ENCODE data around the gene RETREG1.
A peak's percentile ranks its signal among the peaks of the same experiment; 100 is the strongest.

RETREG1 gene

GRCh38 chr5:16602182-16602581 lies 14.6 kb downstream of the RETREG1 start:
- CTCF ChIA-PET: interaction anchor here (0.6 kb wide), 1 partner anchor 10 kb away, joined by 4 read pairs; no protein-coding TSS in a partner anchor
- TF ChIP-seq ZNF23 (tag by site-specific recombination; IDR thresholded peaks at IDR 0.05; ENCODE audit: borderline replicate concordance) (no peak), ZNF19 (tag by site-specific recombination; IDR thresholded peaks at IDR 0.05; ENCODE audit: low read depth) (no peak), HOXA7 (CRISPR knock-in tag; IDR thresholded peaks at IDR 0.05; ENCODE audit: borderline replicate concordance) (no peak), ZBTB21 (tag by site-specific recombination; IDR thresholded peaks at IDR 0.05) (no peak), ZNF48 (tag by site-specific recombination; IDR thresholded peaks at IDR 0.05) (no peak), YY1 (tag by site-specific recombination; IDR thresholded peaks at IDR 0.05) (no peak), ZNF645 (tag by site-specific recombination; IDR thresholded peaks at IDR 0.05) (no peak), ZNF514 (tag by site-specific recombination; IDR thresholded peaks at IDR 0.05) (no peak), ZNF146 (tag by site-specific recombination; IDR thresholded peaks at IDR 0.05) (no peak), ZNF777 (tag by site-specific recombination; IDR thresholded peaks at IDR 0.05; ENCODE audit: borderline replicate concordance) (no peak), SCRT1 (tag by site-specific recombination; IDR thresholded peaks at IDR 0.05; ENCODE audit: borderline replicate concordance) (no peak), ZNF473 (tag by site-specific recombination; IDR thresholded peaks at IDR 0.05) (no peak), ZNF433 (tag by site-specific recombination; IDR thresholded peaks at IDR 0.05; ENCODE audit: low read depth) (no peak), ZBTB49 (tag by site-specific recombination; IDR thresholded peaks at IDR 0.05; ENCODE audit: low read depth) (no peak), REPIN1 (tag by site-specific recombination; IDR thresholded peaks at IDR 0.05; ENCODE audit: low read depth) (no peak), RBAK (tag by site-specific recombination; IDR thresholded peaks at IDR 0.05) (no peak), ZNF175 (tag by site-specific recombination; IDR thresholded peaks at IDR 0.05) (no peak), PATZ1 (tag by site-specific recombination; IDR thresholded peaks at IDR 0.05) (no peak)

GRCh38 chr5:16600946-16601345 lies 15.9 kb downstream of the RETREG1 start:
- H3K27ac ChIP-seq (ENCODE audit: extremely low read depth, low read depth, low read length): no peak overlapping the region
- ChIA-PET POLR2A (interaction anchor here (0.7 to 0.9 kb wide), 2 partner anchors 16 to 22 kb away, joined by 3 to 4 read pairs; partner anchors contain the start of gene RETREG1), CTCF (interaction anchor here (0.6 to 0.7 kb wide), 4 partner anchors 18 to 1258 kb away, joined by 3 to 6 read pairs (median 4); no protein-coding TSS in a partner anchor)
- peaks cover 0 to 4% of the 10 kb centered on the region in 2 experiments; a peak in 1 of 3 replicates for H3K36me3 ChIP-seq (ENCODE audit: control insufficient read depth in 2 of 2, insufficient read depth in 1 of 2, low read length in 2 of 2)
- H3K4me3 ChIP-seq (ENCODE audit: low read depth, low read length): no peak overlapping the region
- H3K4me1 ChIP-seq (ENCODE audit: control insufficient read depth, insufficient read depth, low read length): peaks cover 7% of the 10 kb centered on the region
- H3K9me3 ChIP-seq (ENCODE audit: control insufficient read depth, insufficient read depth, low read depth, low read length): no peaks in the 10 kb centered on the region
- TF ChIP-seq ZNF121 (tag by site-specific recombination; IDR thresholded peaks at IDR 0.05): 0 out of 2 replicates have a peak, but pooled peaks have one; percentile 31
- no peak for TF ChIP-seq ZNF529 (tag by site-specific recombination; IDR thresholded peaks at IDR 0.05; ENCODE audit: insufficient replicate concordance)
- TF ChIP-seq KLF16 (tag by site-specific recombination; IDR thresholded peaks at IDR 0.05): no peak

More at GRCh38 chr5:16602182-16602581, 14.6 kb downstream of the RETREG1 start:
- no peak overlapping the region for H3K4me3 ChIP-seq (ENCODE audit: low read depth, low read length)
- H3K9me3 ChIP-seq (ENCODE audit: control insufficient read depth, insufficient read depth, low read depth, low read length): no peaks in the 10 kb centered on the region
- H3K27ac ChIP-seq (ENCODE audit: extremely low read depth, low read depth, low read length): no peak overlapping the region
- peaks cover 2 to 4% of the 10 kb centered on the region in 2 experiments; a peak in 2 of 3 replicates for H3K36me3 ChIP-seq (ENCODE audit: control insufficient read depth in 2 of 2, insufficient read depth in 1 of 2, low read length in 2 of 2)
- peaks cover 7% of the 10 kb centered on the region for H3K4me1 ChIP-seq (ENCODE audit: control insufficient read depth, insufficient read depth, low read length)
- POLR2A ChIA-PET: no interaction called here
